Epithelial cell of esophagus (primary cell): ENCODE data around the gene CADM1.

ENCODE experiments used
- DNase-seq: peaks from one replicate; pipeline ENCODE4 v3.0.0; 2010; ENCODE audit warnings: low read depth
- H3K4me3 ChIP-seq: 2 replicates; pipeline ENCODE4 v1.5.1; 2011; ENCODE audit warnings: mild to moderate bottlenecking, low read length, control low read depth
- CTCF ChIP-seq: IDR thresholded peaks from 2 replicates; pipeline ENCODE4 v1.5.1; 2011; ENCODE audit warnings: low read depth, mild to moderate bottlenecking, low read length, control low read depth, inconsistent platforms; ENCODE audit not compliant: insufficient read depth; ENCODE audit errors: missing control alignments

The CADM1 gene

GRCh38 chr11:115408036-115408921 lies 95.9 kb downstream of the CADM1 start:
- DNase-seq: no peak
- no peak overlapping the region for H3K4me3 ChIP-seq
- no peak for TF ChIP-seq CTCF

- TF ChIP-seq CTCF: no peak
- H3K4me3 ChIP-seq: no peak overlapping the region
- DNase-seq: no peak
These were observed 96.7 kb downstream of the CADM1 start for GRCh38 chr11:115407496-115407895.

- no peak for DNase-seq
- no peak overlapping the region for H3K4me3 ChIP-seq
- no peak for TF ChIP-seq CTCF
These were observed 97.8 kb downstream of the CADM1 start for GRCh38 chr11:115406404-115406803.

- no peak for TF ChIP-seq CTCF
- H3K4me3 ChIP-seq: no peak overlapping the region
- no peak for DNase-seq
These were observed 105.7 kb downstream of the CADM1 start for GRCh38 chr11:115398333-115399080.

- TF ChIP-seq CTCF: no peak
- no peak for DNase-seq
- H3K4me3 ChIP-seq: no peak overlapping the region
These were observed 107.7 kb downstream of the CADM1 start for GRCh38 chr11:115396533-115396932.

- no peak for TF ChIP-seq CTCF
- no peak overlapping the region for H3K4me3 ChIP-seq
- no peak for DNase-seq
These were observed 110.3 kb downstream of the CADM1 start for GRCh38 chr11:115393950-115394349.

GRCh38 chr11:115391598-115391997 lies 112.6 kb downstream of the CADM1 start:
- no peak for TF ChIP-seq CTCF
- H3K4me3 ChIP-seq: no peak overlapping the region
- no peak for DNase-seq
